GM21576 (cell line): ENCODE data around the gene LRRC45.
"Not testable (repeated sequence)": the region's sequence is repeated elsewhere in the genome, so short reads cannot be mapped to it uniquely, and the experiment has no call there.

ENCODE experiments used
- ATAC-seq: cut with Tn5 transposase; IDR thresholded peaks from one replicate; pipeline ENCODE4 v1.9.1; 2021; ENCODE audit warnings: mild to moderate bottlenecking, moderate library complexity; ENCODE audit not compliant: unreplicated experiment

Gene LRRC45

GRCh38 chr17:82031885-82032627, 9.0 kb downstream of the LRRC45 start:
- no peak for ATAC-seq

- ATAC-seq: no peak
Observed at GRCh38 chr17:82033359-82034085, 10.4 kb downstream of the LRRC45 start.

GRCh38 chr17:82034371-82035011, 11.4 kb downstream of the LRRC45 start:
- ATAC-seq: no peak

GRCh38 chr17:82035488-82035887, 12.4 kb downstream of the LRRC45 start:
- ATAC-seq: no peak

GRCh38 chr17:82035956-82036633, 13.0 kb downstream of the LRRC45 start:
- ATAC-seq: no peak

GRCh38 chr17:82036634-82037091, 13.6 kb downstream of the LRRC45 start:
- ATAC-seq: no peak

GRCh38 chr17:82037092-82037888, 14.2 kb downstream of the LRRC45 start, which contains the start of gene DCXR:
TSS of gene DCXR (minus strand) at chr17:82037697. CDS start at chr17:82037682, 15 bp downstream.
- ATAC-seq: peak; percentile 87

GRCh38 chr17:82037889-82038195, 14.7 kb downstream of the LRRC45 start:
- no peak for ATAC-seq

GRCh38 chr17:82038796-82039409, 15.8 kb downstream of the LRRC45 start:
- ATAC-seq: not testable (repeated sequence)

GRCh38 chr17:82039695-82040299, 16.7 kb downstream of the LRRC45 start:
- no peak for ATAC-seq

GRCh38 chr17:82041144-82041814, 18.2 kb downstream of the LRRC45 start:
- no peak for ATAC-seq

GRCh38 chr17:82042649-82043048, 19.5 kb downstream of the LRRC45 start:
- ATAC-seq: no peak

- ATAC-seq: no peak
Observed at GRCh38 chr17:82043507-82043906, 20.4 kb downstream of the LRRC45 start.

GRCh38 chr17:82045936-82046484, 22.9 kb downstream of the LRRC45 start:
- ATAC-seq: no peak

- no peak for ATAC-seq
Observed at GRCh38 chr17:82046903-82047302, 23.8 kb downstream of the LRRC45 start.

- no peak for ATAC-seq
Observed at GRCh38 chr17:82047379-82047778, 24.3 kb downstream of the LRRC45 start.

- no peak for ATAC-seq
Observed at GRCh38 chr17:82047914-82048570, 24.9 kb downstream of the LRRC45 start.

- ATAC-seq: no peak
Observed at GRCh38 chr17:82048571-82048971, 25.5 kb downstream of the LRRC45 start.
